ENCODE data around the gene KIAA1210. TPM values are rescaled to one million over a fixed set of nuclear protein-coding genes. Genes with fewer than 3 reads are reported as not detected.
A peak's percentile ranks its signal among the peaks of the same experiment; 100 is the strongest.

Gene KIAA1210
- total and polyA plus RNA-seq, 12 donors, result 0.04 to 0.17 (median 0.09) TPM; not detected in 7

- WGBS, 2 donors, result 49 to 55% methylated on average over 39 to 42 of the region's 42 CpGs
- intact Hi-C loops (cut with DNase I), result no loop called here
- Histone ChIP-seq H3K27me3 (peaks cover 0 to 38% (median 0%) of the 10 kb centered on the region in 7 donors), H3K27ac (no peak overlapping the region), H3K4me1 (peaks cover 0 to 3% (median 0%) of the 10 kb centered on the region in 9 donors), H3K36me3 (no peaks in the 10 kb centered on the region), H3K4me3 (no peak overlapping the region), H3K9me3 (no peaks in the 10 kb centered on the region)
- no peak for TF ChIP-seq CTCF (IDR thresholded peaks at IDR 0.05)
- peak in 1 of 8 donors; percentile 31 for ATAC-seq
- DNase-seq, result peak in 1 of 2 donors; percentile 9
Measured at GRCh38 chrX:119150163-119151050, 22.8 kb upstream of the KIAA1210 start.

GRCh38 chrX:119147486-119147885, 19.9 kb upstream of the KIAA1210 start:
- peaks cover 0 to 20% (median 0%) of the 10 kb centered on the region in 7 donors for H3K27me3 ChIP-seq
- H3K4me3 ChIP-seq, result no peak overlapping the region
- H3K36me3 ChIP-seq, result no peaks in the 10 kb centered on the region
- no peak for TF ChIP-seq CTCF (IDR thresholded peaks at IDR 0.05)
- no peak for ATAC-seq
- DNase-seq, result no peak
- H3K4me1 ChIP-seq, result no peaks in the 10 kb centered on the region
- intact Hi-C loops (cut with DNase I), result loop anchor here in 5 of 10 donors (5.0 to 10.0 kb wide), 4 partner anchors 47 to 77 kb away; no protein-coding TSS in a partner anchor
- no peak overlapping the region for H3K27ac ChIP-seq
- WGBS, 2 donors, result 93 to 99% methylated on average over 4 of the region's 4 CpGs
- H3K9me3 ChIP-seq, result no peaks in the 10 kb centered on the region

GRCh38 chrX:119145241-119145653, 17.6 kb upstream of the KIAA1210 start:
- peak in 6 of 9 donors; percentile 39 to 56 (median 44) for TF ChIP-seq CTCF (IDR thresholded peaks at IDR 0.05)
- whole genome bisulfite sequencing, 2 donors, result 40 to 42% methylated on average over 5 of the region's 5 CpGs
- Histone ChIP-seq H3K4me3 (no peak overlapping the region), H3K9me3 (no peaks in the 10 kb centered on the region), H3K27ac (no peak overlapping the region), H3K4me1 (no peaks in the 10 kb centered on the region), H3K36me3 (no peaks in the 10 kb centered on the region), H3K27me3 (peaks cover 0 to 8% (median 0%) of the 10 kb centered on the region in 7 donors)
- intact Hi-C loops (cut with DNase I), result loop anchor here in 6 of 10 donors (2.0 to 10.0 kb wide), 5 partner anchors 50 to 80 kb away; no protein-coding TSS in a partner anchor
- no peak for DNase-seq
- ATAC-seq, result no peak

- H3K27ac ChIP-seq, result no peak overlapping the region
- peaks cover 0 to 15% (median 0%) of the 10 kb centered on the region in 7 donors for H3K27me3 ChIP-seq
- no peak overlapping the region for H3K4me3 ChIP-seq
- H3K9me3 ChIP-seq, result no peaks in the 10 kb centered on the region
- DNase-seq, result no peak
- no peaks in the 10 kb centered on the region for H3K4me1 ChIP-seq
- 47 to 93% methylated on average over 2 of the region's 2 CpGs for WGBS, 2 donors
- no peak for ATAC-seq
- no peak for TF ChIP-seq CTCF (IDR thresholded peaks at IDR 0.05)
- H3K36me3 ChIP-seq, result no peaks in the 10 kb centered on the region
- intact Hi-C loops (cut with DNase I), result no loop called here
Measured at GRCh38 chrX:119134466-119134865, 6.9 kb upstream of the KIAA1210 start.

All from heart right ventricle (tissue), 16 donors.